Putamen (tissue), 1 donor: ENCODE measurements around the gene OR11H12.
"Not testable (repeated sequence)": the region's sequence is repeated elsewhere in the genome, so short reads cannot be mapped to it uniquely, and the experiment has no call there.

ENCODE experiments used
- DNase-seq: peaks from one replicate; pipeline ENCODE4 v3.0.0-alpha.2; 2016; ENCODE audit warnings: low spot score

The OR11H12 gene, protein sequence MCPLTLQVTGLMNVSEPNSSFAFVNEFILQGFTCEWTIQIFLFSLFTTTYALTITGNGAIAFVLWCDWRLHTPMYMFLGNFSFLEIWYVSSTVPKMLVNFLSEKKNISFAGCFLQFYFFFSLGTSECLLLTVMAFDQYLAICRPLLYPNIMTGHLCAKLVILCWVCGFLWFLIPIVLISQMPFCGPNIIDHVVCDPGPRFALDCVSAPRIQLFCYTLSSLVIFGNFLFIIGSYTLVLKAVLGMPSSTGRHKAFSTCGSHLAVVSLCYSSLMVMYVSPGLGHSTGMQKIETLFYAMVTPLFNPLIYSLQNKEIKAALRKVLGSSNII

DNA sequence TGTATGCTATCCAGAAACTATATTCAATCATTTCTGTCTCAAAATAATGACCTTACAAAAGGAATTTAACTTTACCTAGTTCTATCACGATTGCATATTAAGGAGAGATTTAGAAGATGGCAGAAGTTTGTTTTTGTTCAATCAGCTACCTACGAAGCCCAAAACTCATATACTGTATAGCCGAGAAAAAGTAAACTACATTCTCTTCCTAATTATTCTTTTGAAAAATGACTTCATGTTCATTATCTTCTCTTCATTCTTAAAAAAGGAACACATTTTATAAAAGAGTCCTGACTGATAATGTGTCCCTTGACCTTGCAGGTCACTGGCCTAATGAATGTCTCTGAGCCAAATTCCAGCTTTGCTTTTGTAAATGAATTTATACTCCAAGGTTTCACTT is at the start of gene OR11H12:
Gene OR11H12, plus strand, starts transcription at position 301 of the 400 bp plus-strand sequence. Its CDS starts 0 bp downstream, at position 301.
- not testable (repeated sequence) for DNase-seq

DNA sequence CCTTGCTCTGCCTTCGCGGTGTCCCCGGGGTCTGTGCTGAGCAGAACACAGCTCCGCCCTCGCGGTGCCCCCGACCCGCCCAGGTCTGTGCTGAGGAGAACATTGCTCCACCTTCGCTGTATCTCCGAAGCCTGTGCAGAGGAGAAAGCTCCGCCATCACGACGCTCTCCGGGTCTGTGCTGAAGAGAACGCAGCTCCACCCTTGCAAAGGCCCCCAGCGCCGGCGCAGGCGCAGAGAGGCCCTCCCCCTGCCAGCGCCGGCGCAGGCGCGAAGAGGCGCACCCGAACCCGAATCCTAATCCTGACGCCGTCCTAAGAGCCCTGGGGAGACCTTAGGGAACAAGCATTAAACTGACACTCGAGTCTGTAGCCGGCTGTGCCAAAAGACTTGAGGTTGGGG is 18.0 kb upstream of the OR11H12 start:
- not testable (repeated sequence) for DNase-seq

DNA sequence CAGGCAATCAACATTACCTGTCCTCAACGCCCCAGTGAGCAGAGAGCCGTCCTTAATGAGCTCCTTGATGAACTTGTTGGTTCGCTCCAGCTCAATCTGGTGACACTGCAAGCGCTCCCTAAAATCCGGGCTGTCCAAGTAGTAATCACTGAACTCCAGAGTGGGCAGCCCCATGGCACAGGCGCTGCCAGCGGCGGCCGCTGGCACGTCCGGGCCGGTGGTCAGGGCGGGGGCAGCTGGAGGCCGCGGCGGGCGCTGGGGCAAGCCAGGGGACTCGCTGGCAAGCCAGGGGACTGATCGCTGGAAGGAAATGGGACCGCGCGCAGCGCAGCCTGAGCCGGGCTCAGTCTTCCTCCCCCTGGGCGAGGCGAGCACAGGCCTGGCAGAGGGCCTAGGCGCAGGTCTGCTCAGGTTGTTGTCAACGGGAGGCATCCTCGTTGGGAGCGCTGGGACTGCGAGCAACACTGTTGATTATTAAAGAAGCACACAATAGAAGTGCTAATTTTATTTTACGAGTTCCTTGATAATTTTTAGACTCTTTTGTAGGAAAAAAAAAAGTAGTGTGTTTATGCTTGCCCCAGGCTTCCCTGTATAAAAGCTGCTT is 25.8 kb downstream of the OR11H12 start:
- not testable (repeated sequence) for DNase-seq

DNA sequence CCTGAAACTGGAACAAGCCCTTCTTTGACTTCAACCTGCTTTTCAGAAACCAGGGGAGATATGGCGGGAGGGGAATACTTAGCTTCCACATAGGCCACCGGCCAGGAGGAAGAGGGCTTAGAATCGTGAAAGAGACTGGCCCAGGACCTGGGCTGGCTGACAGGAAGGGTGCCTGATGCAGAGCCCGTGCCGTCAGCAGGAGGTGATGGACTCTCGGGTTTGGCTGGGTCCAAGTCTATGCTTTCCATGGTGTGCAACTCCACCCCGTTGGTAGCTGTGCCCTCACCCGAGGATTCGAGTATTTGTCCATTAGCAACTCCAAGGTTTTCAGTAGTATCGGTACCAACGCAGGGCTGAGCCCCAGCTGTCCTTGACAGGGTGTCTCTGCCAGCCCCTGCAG is 35.1 kb downstream of the OR11H12 start:
- DNase-seq: not testable (repeated sequence)

DNA sequence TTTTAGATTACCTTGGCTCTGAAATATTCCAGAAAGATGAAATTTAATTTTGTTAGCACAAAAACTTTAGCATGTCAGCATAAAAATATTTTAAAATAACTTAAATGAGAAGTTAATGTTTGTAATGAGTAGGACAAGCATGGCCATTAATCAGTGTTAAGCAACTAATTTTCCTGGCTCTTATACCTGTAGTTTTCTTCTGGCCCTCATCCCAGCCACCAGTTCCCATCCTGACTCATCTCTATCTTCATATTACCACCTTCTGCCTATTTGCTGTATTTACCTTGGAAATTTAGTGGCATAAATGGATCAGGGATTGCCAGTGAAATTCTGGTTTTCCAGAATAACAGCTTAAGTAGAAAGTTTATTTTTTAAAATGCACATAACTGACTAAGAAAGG is 37.1 kb downstream of the OR11H12 start:
- not testable (repeated sequence) for DNase-seq

DNA sequence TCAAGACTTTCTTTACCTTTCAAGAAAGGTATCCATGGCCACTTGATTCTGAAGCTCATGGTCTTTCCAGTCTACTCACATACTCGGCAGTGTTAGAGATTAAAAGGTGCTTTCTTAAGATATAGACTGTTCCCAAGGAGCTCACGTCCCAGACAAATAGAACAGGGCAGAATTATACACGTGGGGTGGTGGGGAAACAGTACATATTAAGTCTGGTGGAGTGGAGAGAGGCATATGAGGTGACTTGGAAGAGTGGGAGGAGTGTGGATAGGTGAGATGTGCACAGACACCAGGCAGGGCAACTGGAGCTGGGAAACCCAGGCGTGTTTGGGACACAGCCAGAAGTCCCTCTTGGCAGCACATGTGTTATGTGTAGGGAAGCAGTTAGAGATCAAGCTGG is 37.9 kb downstream of the OR11H12 start:
- DNase-seq: not testable (repeated sequence)

DNA sequence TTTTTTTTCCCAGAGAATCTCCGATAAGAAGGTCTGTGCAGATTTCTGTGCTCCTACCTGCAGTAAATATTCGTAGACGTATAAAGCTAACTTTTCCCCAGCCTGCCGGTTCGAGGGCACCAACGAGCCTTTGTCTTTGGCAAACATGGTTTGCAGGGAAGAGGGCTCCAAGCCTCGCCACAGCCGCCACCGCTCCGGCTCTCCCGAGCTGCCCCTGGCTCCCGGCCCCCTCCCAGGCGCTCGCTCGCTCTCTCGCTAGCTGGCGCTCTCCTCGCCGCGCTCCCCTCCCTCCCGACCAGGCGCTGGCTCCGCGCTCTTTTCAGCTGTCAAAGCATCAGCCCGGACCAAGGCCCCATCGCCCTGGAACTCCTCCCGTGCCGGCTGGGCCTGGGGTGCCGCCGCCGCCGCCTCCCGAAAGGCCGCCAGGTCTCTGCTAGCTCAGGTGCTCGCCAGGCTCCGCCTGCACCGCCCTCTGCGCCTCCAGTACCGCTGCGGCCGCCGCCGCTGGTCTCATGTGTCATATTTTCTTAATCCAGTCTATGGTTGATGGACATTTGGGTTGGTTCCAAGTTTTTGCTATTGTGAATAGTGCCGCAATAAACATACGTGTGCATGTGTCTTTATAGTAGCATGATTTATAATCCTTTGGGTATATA is 45.3 kb downstream of the OR11H12 start:
- DNase-seq: not testable (repeated sequence)
